Measurements from ENCODE around the gene RPLP2.

RPLP2 gene

GRCh38 chr11:773425-773824 is 36.3 kb upstream of the RPLP2 start:
- no peak for DNase-seq (ENCODE audit: low read depth in 1 of 2, low spot score in 1 of 2)

- DNase-seq (ENCODE audit: low read depth in 1 of 2, low spot score in 1 of 2) = no peak
Observed at GRCh38 chr11:773830-774229, 35.9 kb upstream of the RPLP2 start.

- no peak for DNase-seq (ENCODE audit: low read depth in 1 of 2, low spot score in 1 of 2)
Observed at GRCh38 chr11:774873-775592, 34.7 kb upstream of the RPLP2 start.

GRCh38 chr11:776263-776560 is 33.6 kb upstream of the RPLP2 start:
- no peak for DNase-seq (ENCODE audit: low read depth in 1 of 2, low spot score in 1 of 2)

- no peak for DNase-seq (ENCODE audit: low read depth in 1 of 2, low spot score in 1 of 2)
Observed at GRCh38 chr11:776561-777287, 33.0 kb upstream of the RPLP2 start.

- DNase-seq (ENCODE audit: low read depth in 1 of 2, low spot score in 1 of 2) = peak; percentile 88 to 93
Observed at GRCh38 chr11:777288-778255, 32.2 kb upstream of the RPLP2 start, which contains the start of gene GATD1. Gene GATD1 (minus strand): TSS chr11:777487. CDS start chr11:777462, 25 bp downstream.

GRCh38 chr11:778976-779954 is 30.5 kb upstream of the RPLP2 start:
- DNase-seq (ENCODE audit: low read depth in 1 of 2, low spot score in 1 of 2) = no peak

GRCh38 chr11:779955-780532 is 29.7 kb upstream of the RPLP2 start:
- DNase-seq (ENCODE audit: low read depth in 1 of 2, low spot score in 1 of 2) = no peak

- DNase-seq (ENCODE audit: low read depth in 1 of 2, low spot score in 1 of 2) = no peak
Observed at GRCh38 chr11:782264-783174, 27.2 kb upstream of the RPLP2 start.

- DNase-seq (ENCODE audit: low read depth in 1 of 2, low spot score in 1 of 2) = no peak
Observed at GRCh38 chr11:783581-784015, 26.2 kb upstream of the RPLP2 start.

- no peak for DNase-seq (ENCODE audit: low read depth in 1 of 2, low spot score in 1 of 2)
Observed at GRCh38 chr11:786235-787083, 23.3 kb upstream of the RPLP2 start.

- no peak for DNase-seq (ENCODE audit: low read depth in 1 of 2, low spot score in 1 of 2)
Observed at GRCh38 chr11:787084-787675, 22.6 kb upstream of the RPLP2 start.

- DNase-seq (ENCODE audit: low read depth in 1 of 2, low spot score in 1 of 2) = no peak
Observed at GRCh38 chr11:788009-788640, 21.6 kb upstream of the RPLP2 start.

- no peak for DNase-seq (ENCODE audit: low read depth in 1 of 2, low spot score in 1 of 2)
Observed at GRCh38 chr11:788953-789940, 20.5 kb upstream of the RPLP2 start.

- no peak for DNase-seq (ENCODE audit: low read depth in 1 of 2, low spot score in 1 of 2)
Observed at GRCh38 chr11:789943-790342, 19.8 kb upstream of the RPLP2 start, which contains the start of gene CEND1. Gene CEND1 (minus strand): TSS chr11:790090. CDS start chr11:788576, 1,514 bp downstream.
